A549 treated with ZK216348 at 1 μM for 4 hours (cell line): Measurements from ENCODE around the gene RDH12. TPM values are rescaled to one million over a fixed set of nuclear protein-coding genes. Genes with fewer than 3 reads are reported as not detected.

Experiments used
- total RNA-seq: library from RNA; stranded (reverse); fragments of 200-300 nt; extraction: Qiagen RNA extraction; gene quantifications from 5 replicates; pipeline ENCODE4 v1.2.3, GENCODE V29; 2022; ENCODE audit warnings: low read depth

Gene RDH12
- 0.25 TPM in 1 of 5 replicates, not detected in the others for total RNA-seq

DNA sequence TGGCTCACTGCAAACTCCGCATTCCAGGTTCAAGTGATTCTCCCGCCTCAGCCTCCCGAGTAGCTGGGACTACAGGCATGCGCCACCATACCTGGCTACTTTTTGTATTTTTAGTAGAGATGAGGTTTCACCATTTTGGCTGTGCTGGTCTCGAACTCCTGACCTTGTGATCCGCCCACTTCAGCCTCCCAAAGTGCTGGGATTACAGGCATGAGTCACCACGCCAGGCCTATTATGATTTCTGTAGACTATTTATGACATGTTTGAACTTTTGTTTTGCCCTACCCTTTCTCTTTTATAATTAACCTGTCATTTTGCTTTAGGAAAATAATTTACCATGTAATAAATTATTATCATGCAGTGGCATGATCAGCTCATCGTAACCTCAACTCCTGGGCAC, at the start of gene RDH12:
RDH12 (plus strand) TSS at position 395 of the 400 bp plus-strand sequence. CDS start 20,757 bp downstream, outside the sequence.

DNA sequence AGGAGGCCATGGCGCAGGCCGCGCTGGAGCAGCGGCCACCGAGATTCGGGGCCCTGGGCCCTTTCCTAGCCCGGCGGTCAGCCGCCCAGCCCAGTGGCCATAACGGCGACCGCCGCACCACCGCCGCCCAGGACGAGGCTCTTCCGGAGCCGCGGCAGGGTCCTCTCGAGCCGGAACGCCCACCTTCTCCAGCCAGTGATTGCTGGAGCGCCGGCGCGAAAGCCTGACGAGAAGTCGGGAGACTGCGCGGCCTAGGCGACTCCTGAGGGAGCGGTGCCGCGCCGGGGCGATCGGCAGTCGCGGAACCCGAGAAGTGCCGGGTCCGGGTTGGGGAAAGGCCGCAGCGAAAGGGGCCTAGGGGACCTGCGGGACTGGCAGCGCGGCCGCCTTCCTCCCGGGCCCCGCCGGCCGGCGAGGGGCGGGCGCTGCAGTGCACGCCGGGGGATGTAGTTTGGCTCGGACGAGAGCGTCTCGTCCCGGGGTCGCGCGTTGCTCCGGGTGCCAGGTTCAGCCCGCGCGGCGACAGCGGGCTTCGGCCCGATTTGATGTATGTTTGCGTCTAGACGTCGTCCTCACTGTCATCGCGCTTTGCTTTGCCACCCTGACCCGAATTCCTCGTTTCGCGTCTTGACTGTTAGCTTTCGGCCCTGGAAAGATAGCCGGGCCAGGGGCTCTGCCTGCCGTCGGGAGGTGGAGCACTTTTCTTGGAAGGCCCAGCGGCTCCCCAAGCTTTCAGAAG, 27.0 kb upstream of the RDH12 start, which contains the start of gene VTI1B:
VTI1B (minus strand) TSS at position 153 of the 739 bp plus-strand sequence; CDS start at position 10, 143 bp downstream.

DNA sequence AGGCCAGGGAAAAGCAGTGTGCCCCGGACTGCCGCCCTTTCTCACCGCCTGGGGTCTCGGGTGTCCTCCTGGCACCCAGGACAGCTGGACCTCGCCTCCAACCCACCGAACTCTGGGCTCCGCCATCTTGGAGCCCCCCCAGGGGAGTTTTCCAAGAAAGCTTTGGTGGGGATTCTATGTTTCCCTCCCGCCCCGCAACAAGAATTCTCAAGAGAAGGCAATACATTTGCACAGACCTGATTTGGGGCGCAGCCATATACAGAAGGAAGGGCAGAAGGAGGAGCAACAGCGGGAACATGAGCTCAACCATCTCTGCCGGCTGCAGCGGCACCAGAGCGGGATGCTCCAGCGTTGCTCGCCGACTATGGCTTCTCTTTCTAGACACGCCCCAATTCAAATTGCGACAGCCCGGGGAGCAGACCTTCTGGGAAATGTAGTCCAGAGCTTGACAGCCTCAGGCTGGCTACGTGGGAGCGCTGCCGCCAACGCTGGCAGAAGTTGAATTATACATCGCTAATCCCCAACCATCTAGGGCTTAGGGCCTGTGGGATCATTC, 6.2 kb upstream of the RDH12 start, which contains the start of gene RDH11:
RDH11 (minus strand) TSS at position 371 of the 556 bp plus-strand sequence; CDS start at position 310, 61 bp downstream.

Other genes with a start within 250 kb of the RDH12 start
- gene TMEM229B, start 213.2 kb upstream of the RDH12 start, total RNA-seq = 0.15 to 0.24 TPM (median 0.18 TPM) in 5 replicates
- 3.3 to 5.4 TPM (median 3.7 TPM) in 5 replicates for gene PLEKHH1, start 168.6 kb upstream of the RDH12 start, total RNA-seq
- gene PIGH, start 101.6 kb upstream of the RDH12 start, total RNA-seq = 17.3 to 23.0 TPM (median 18.7 TPM) in 5 replicates
- gene ARG2, start 82.0 kb upstream of the RDH12 start, total RNA-seq = 1.4 to 2.6 TPM (median 2.2 TPM) in 5 replicates
- gene VTI1B, start 27.3 kb upstream of the RDH12 start, total RNA-seq = 79.6 to 91.7 TPM (median 84.9 TPM) in 5 replicates
- 56.0 to 64.2 TPM (median 61.5 TPM) in 5 replicates for gene RDH11, start 6.1 kb upstream of the RDH12 start, total RNA-seq
- gene ZFYVE26, start 114.7 kb downstream of the RDH12 start, total RNA-seq = 4.9 to 6.3 TPM (median 5.4 TPM) in 5 replicates
- gene RAD51B, start 117.9 kb downstream of the RDH12 start, total RNA-seq = 3.1 to 6.1 TPM (median 4.3 TPM) in 5 replicates